Neural cell (in vitro differentiated cells): ENCODE measurements around the gene ANKRD52. TPM values are rescaled to one million over a fixed set of nuclear protein-coding genes. Genes with fewer than 3 reads are reported as not detected.

Experiments
- H2AFZ ChIP-seq: fragments of 200-600, 300-800 bp; sonication (generic), shearing (Covaris generic); 2 replicates; pipeline ENCODE4 v1.6.0; 2014; ENCODE audit warnings: low read depth, mild to moderate bottlenecking, antibody characterized with exemption, low read length, moderate library complexity
- H3F3A ChIP-seq: fragments of 200-600 bp; shearing (Covaris generic); 2 replicates; pipeline ENCODE4 v1.6.1; 2016; ENCODE audit warnings: mild to moderate bottlenecking, moderate library complexity, mixed read lengths, antibody characterized with exemption, low read length; ENCODE audit not compliant: insufficient read depth, poor library complexity, severe bottlenecking
- H3K27ac ChIP-seq: fragments of 200-600, 300-800 bp; sonication (generic), shearing (Covaris generic); 2 replicates; pipeline ENCODE4 v1.5.1; 2014; ENCODE audit warnings: mild to moderate bottlenecking, low read length, moderate library complexity
- H3K27me3 ChIP-seq: fragments of 300-800, 200-600 bp; sonication (generic), shearing (Covaris generic); 2 replicates; pipeline ENCODE4 v1.6.0; 2014; ENCODE audit warnings: mild to moderate bottlenecking, low read depth, low read length, moderate library complexity; ENCODE audit not compliant: insufficient read depth
- H3K36me3 ChIP-seq: fragments of 300-800, 200-600 bp; sonication (generic), shearing (Covaris generic); 2 replicates; pipeline ENCODE4 v1.5.1; 2014; ENCODE audit warnings: mild to moderate bottlenecking, antibody characterized with exemption, low read length, moderate library complexity; ENCODE audit not compliant: insufficient read depth
- H3K4me2 ChIP-seq: fragments of 300-800, 200-600 bp; sonication (generic), shearing (Covaris generic); 2 replicates; pipeline ENCODE4 v1.6.0; 2014; ENCODE audit warnings: mild to moderate bottlenecking, low read length
- H3K4me3 ChIP-seq: fragments of 300-800, 200-600 bp; sonication (generic), shearing (Covaris generic); 2 replicates; pipeline ENCODE4 v1.5.1; 2014; ENCODE audit warnings: mild to moderate bottlenecking, low read length, moderate library complexity
- H3K79me2 ChIP-seq: fragments of 200-600 bp; shearing (Covaris generic); replicated peaks from 2 replicates; pipeline ENCODE4 v1.6.0; 2014; ENCODE audit warnings: mild to moderate bottlenecking, low read length, moderate library complexity; ENCODE audit not compliant: insufficient read depth
- H3K9ac ChIP-seq: fragments of 300-800, 200-600 bp; sonication (generic), shearing (Covaris generic); 2 replicates; pipeline ENCODE4 v1.6.1; 2016; ENCODE audit warnings: mild to moderate bottlenecking, low read length, mixed read lengths
- H3K9me2 ChIP-seq: fragments of 200-600 bp; shearing (Covaris generic); 2 replicates; pipeline ENCODE4 v1.6.1; 2016; ENCODE audit warnings: mild to moderate bottlenecking, low read length, mixed read lengths; ENCODE audit not compliant: insufficient read depth
- H3K9me3 ChIP-seq: fragments of 200-600, 300-800 bp; sonication (generic), shearing (Covaris generic); 2 replicates; pipeline ENCODE4 v1.6.1; 2016; ENCODE audit warnings: mild to moderate bottlenecking, mixed run types, low read length, moderate library complexity, mixed read lengths
- H4K20me1 ChIP-seq: fragments of 200-600 bp; shearing (Covaris generic); 2 replicates; pipeline ENCODE4 v1.6.1; 2016; ENCODE audit warnings: mild to moderate bottlenecking, mixed run types; ENCODE audit not compliant: insufficient read depth
- EP300 ChIP-seq: fragments of 450-650 bp; conservative IDR thresholded peaks from 2 replicates; pipeline ENCODE4 v1.6.1; 2014; ENCODE audit warnings: antibody characterized with exemption, mild to moderate bottlenecking, moderate library complexity; ENCODE audit not compliant: poor library complexity, severe bottlenecking
- EZH2 ChIP-seq: fragments of 200-600, 300-800 bp; shearing (Covaris generic), sonication (generic); IDR thresholded peaks from 2 replicates; pipeline ENCODE4 v1.6.1; 2014; ENCODE audit warnings: antibody characterized with exemption, low read length, borderline replicate concordance, mild to moderate bottlenecking; ENCODE audit not compliant: insufficient read depth, poor library complexity, severe bottlenecking
- MXI1 ChIP-seq: fragments of 450-650 bp; conservative IDR thresholded peaks from 2 replicates; pipeline ENCODE4 v1.6.1; 2014; ENCODE audit warnings: antibody characterized with exemption, mild to moderate bottlenecking; ENCODE audit not compliant: poor library complexity, severe bottlenecking
- POLR2AphosphoS5 ChIP-seq: IDR thresholded peaks from 2 replicates; pipeline ENCODE4 v1.6.1; 2012
- RAD21 ChIP-seq: fragments of 450-650 bp; conservative IDR thresholded peaks from 2 replicates; pipeline ENCODE4 v1.6.1; 2014; ENCODE audit warnings: antibody characterized with exemption, mild to moderate bottlenecking, moderate library complexity
- SMC3 ChIP-seq: fragments of 450-650 bp; conservative IDR thresholded peaks from 2 replicates; pipeline ENCODE4 v1.6.1; 2014; ENCODE audit warnings: antibody characterized with exemption, mild to moderate bottlenecking, moderate library complexity; ENCODE audit not compliant: poor library complexity
- TAF1 ChIP-seq: IDR thresholded peaks from 2 replicates; pipeline ENCODE4 v1.6.1; 2012; ENCODE audit warnings: low read depth
- polyA plus RNA-seq: library from polyadenylated mRNA; depleted of rRNA; stranded (reverse); fragments of >200 nt; gene quantifications from 2 replicates; pipeline ENCODE4 v1.2.3, GENCODE V29; 2014
- TF ChIP-seq, protein P1 (sequence below): fragments of 450-650 bp; IDR thresholded peaks from 2 replicates; pipeline ENCODE4 v1.5.1; 2014; ENCODE audit warnings: antibody characterized with exemption, mild to moderate bottlenecking, moderate library complexity; ENCODE audit not compliant: poor library complexity, severe bottlenecking
- TF ChIP-seq, protein P2 (sequence below): IDR thresholded peaks from 2 replicates; pipeline ENCODE4 v1.6.1; 2012; ENCODE audit warnings: borderline replicate concordance

Gene ANKRD52
- polyA plus RNA-seq, 1 donor from 2014 or later = 7.3 TPM

GRCh38 chr12:56189099-56189917 lies 68.9 kb downstream of the ANKRD52 start, which contains the start of gene SMARCC2:
SMARCC2 (minus strand) TSS chr12:56189483; CDS start chr12:56189461, 22 bp downstream.
- Histone ChIP-seq H3K9me3 (no peaks in the 10 kb centered on the region), H3K27ac (peak within 1 kb of the TSS; percentile 97), H3K36me3 (peaks cover 5% of the 10 kb centered on the region), H3K4me2 (peak within 1 kb of the TSS; percentile 95), H3K79me2 (peaks cover 33% of the 10 kb centered on the region), H3K9me2 (no peaks in the 10 kb centered on the region), H3F3A (peaks cover 7% of the 10 kb centered on the region), H3K27me3 (no peaks in the 10 kb centered on the region), H3K9ac (peak within 1 kb of the TSS; percentile 99), H3K4me3 (peak within 1 kb of the TSS; percentile 97), H4K20me1 (no peaks in the 10 kb centered on the region), H2AFZ (peak within 1 kb of the TSS; percentile 66)
- TF ChIP-seq POLR2AphosphoS5 (peak; percentile 90), EZH2 (no peak), RAD21 (peak; percentile 42), TAF1 (peak; percentile 49), SMC3 (peak; percentile 50), EP300 (no peak), MXI1 (peak; percentile 23)
- TF ChIP-seq, protein P1, sequence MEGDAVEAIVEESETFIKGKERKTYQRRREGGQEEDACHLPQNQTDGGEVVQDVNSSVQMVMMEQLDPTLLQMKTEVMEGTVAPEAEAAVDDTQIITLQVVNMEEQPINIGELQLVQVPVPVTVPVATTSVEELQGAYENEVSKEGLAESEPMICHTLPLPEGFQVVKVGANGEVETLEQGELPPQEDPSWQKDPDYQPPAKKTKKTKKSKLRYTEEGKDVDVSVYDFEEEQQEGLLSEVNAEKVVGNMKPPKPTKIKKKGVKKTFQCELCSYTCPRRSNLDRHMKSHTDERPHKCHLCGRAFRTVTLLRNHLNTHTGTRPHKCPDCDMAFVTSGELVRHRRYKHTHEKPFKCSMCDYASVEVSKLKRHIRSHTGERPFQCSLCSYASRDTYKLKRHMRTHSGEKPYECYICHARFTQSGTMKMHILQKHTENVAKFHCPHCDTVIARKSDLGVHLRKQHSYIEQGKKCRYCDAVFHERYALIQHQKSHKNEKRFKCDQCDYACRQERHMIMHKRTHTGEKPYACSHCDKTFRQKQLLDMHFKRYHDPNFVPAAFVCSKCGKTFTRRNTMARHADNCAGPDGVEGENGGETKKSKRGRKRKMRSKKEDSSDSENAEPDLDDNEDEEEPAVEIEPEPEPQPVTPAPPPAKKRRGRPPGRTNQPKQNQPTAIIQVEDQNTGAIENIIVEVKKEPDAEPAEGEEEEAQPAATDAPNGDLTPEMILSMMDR = peak; percentile 77
- TF ChIP-seq, protein P2, sequence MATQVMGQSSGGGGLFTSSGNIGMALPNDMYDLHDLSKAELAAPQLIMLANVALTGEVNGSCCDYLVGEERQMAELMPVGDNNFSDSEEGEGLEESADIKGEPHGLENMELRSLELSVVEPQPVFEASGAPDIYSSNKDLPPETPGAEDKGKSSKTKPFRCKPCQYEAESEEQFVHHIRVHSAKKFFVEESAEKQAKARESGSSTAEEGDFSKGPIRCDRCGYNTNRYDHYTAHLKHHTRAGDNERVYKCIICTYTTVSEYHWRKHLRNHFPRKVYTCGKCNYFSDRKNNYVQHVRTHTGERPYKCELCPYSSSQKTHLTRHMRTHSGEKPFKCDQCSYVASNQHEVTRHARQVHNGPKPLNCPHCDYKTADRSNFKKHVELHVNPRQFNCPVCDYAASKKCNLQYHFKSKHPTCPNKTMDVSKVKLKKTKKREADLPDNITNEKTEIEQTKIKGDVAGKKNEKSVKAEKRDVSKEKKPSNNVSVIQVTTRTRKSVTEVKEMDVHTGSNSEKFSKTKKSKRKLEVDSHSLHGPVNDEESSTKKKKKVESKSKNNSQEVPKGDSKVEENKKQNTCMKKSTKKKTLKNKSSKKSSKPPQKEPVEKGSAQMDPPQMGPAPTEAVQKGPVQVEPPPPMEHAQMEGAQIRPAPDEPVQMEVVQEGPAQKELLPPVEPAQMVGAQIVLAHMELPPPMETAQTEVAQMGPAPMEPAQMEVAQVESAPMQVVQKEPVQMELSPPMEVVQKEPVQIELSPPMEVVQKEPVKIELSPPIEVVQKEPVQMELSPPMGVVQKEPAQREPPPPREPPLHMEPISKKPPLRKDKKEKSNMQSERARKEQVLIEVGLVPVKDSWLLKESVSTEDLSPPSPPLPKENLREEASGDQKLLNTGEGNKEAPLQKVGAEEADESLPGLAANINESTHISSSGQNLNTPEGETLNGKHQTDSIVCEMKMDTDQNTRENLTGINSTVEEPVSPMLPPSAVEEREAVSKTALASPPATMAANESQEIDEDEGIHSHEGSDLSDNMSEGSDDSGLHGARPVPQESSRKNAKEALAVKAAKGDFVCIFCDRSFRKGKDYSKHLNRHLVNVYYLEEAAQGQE = peak; percentile 74

GRCh38 chr12:56188778-56189098 lies 69.4 kb downstream of the ANKRD52 start:
- H3K9me2 ChIP-seq = no peaks in the 10 kb centered on the region
- peak overlapping the region; percentile 97 for H3K27ac ChIP-seq
- H4K20me1 ChIP-seq = no peaks in the 10 kb centered on the region
- TF ChIP-seq TAF1 (no peak), EZH2 (no peak), MXI1 (no peak), RAD21 (no peak), EP300 (no peak), POLR2AphosphoS5 (no peak), SMC3 (no peak)
- TF ChIP-seq, protein P1 = no peak
- TF ChIP-seq, protein P2 = no peak
- peak overlapping the region; percentile 99 for H3K9ac ChIP-seq
- peak overlapping the region; percentile 95 for H3K4me2 ChIP-seq
- H3K36me3 ChIP-seq = peaks cover 10% of the 10 kb centered on the region
- peaks cover 35% of the 10 kb centered on the region for H3K79me2 ChIP-seq
- peaks cover 7% of the 10 kb centered on the region for H3F3A ChIP-seq
- H3K27me3 ChIP-seq = no peaks in the 10 kb centered on the region
- H3K9me3 ChIP-seq = no peaks in the 10 kb centered on the region
- H3K4me3 ChIP-seq = peak overlapping the region; percentile 97
- peak overlapping the region; percentile 66 for H2AFZ ChIP-seq
